Measurements from ENCODE around the gene CLCA2.

GRCh38 chr1:86450847-86451246, 26.9 kb downstream of the CLCA2 start:
- TF ChIP-seq CTCF (conservative IDR thresholded peaks at IDR 0.05 in 1 of 2, IDR thresholded peaks at IDR 0.05 in 1 of 2; ENCODE audit: low read depth in 1 of 2, low read length in 2 of 2) (no peak), EZH2 (IDR thresholded peaks at IDR 0.05; ENCODE audit: low read length, missing control alignments) (no peak)
